Measurements from ENCODE around the gene GMPR. TPM values are rescaled to one million over a fixed set of nuclear protein-coding genes. Genes with fewer than 3 reads are reported as not detected.

Gene GMPR
- polyA plus RNA-seq, 1 donor (not counting 4 experiments of a cell fraction or from before 2014, with no cell fraction given): 0.50 TPM

DNA sequence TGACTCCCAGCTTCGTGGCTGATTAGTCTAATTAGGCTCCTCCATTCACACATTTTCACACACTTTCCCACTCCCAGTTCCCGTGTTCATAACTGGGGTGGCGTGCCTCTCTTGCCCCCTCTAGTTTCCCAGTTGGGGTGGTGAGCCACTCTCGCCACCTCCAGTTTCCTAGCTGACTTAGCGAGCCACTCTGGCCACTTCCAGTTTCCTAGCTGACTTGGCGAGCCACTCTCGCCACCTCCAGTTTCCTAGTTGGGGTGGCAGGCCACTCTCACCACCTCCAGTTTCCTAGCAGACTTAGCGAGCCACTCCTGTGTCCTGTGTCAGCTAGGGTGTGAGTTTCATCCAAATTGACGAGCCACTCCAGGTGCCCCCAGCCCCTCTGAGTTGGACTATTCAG lies 7.4 kb upstream of the GMPR start:
- Histone ChIP-seq H3K9ac (ENCODE audit: control insufficient read depth, extremely low read depth, insufficient read depth, low read length) (no peak overlapping the region), H4K20me1 (ENCODE audit: control insufficient read depth, extremely low read depth, insufficient read depth, low read length) (no peaks in the 10 kb centered on the region), H3K27me3 (ENCODE audit: control insufficient read depth, extremely low read depth, insufficient read depth, low read length) (peaks cover 32% of the 10 kb centered on the region), H2AFZ (ENCODE audit: control insufficient read depth, low read length) (no peak overlapping the region), H3K4me3 (ENCODE audit: control insufficient read depth in 2 of 3, extremely low read depth in 1 of 3, insufficient read depth in 2 of 3, low read depth in 1 of 3, low read length in 3 of 3) (no peak overlapping the region), H3K4me1 (ENCODE audit: control insufficient read depth, extremely low read depth, insufficient read depth, low read length) (no peaks in the 10 kb centered on the region), H3K27ac (ENCODE audit: control insufficient read depth, insufficient read depth, low read length) (no peak overlapping the region), H3K4me2 (ENCODE audit: control insufficient read depth, extremely low read depth, insufficient read depth, low read depth, low read length) (no peak overlapping the region), H3K9me3 (ENCODE audit: control insufficient read depth, low read depth, low read length) (no peaks in the 10 kb centered on the region), H3K9me1 (ENCODE audit: control insufficient read depth, extremely low read depth, insufficient read depth, low read length) (no peaks in the 10 kb centered on the region), H3K79me2 (ENCODE audit: control insufficient read depth, insufficient read depth, low read length) (no peaks in the 10 kb centered on the region), H3K36me3 (ENCODE audit: control insufficient read depth in 2 of 2, extremely low read depth in 1 of 2, insufficient read depth in 2 of 2, low read length in 2 of 2) (no peaks in the 10 kb centered on the region)
- no peak for DNase-seq (ENCODE audit: low read depth, low spot score)
- no peak for FAIRE-seq
- TF ChIP-seq EZH2 (IDR thresholded peaks at IDR 0.05; ENCODE audit: low read length): no peak
- TF ChIP-seq, protein P1, sequence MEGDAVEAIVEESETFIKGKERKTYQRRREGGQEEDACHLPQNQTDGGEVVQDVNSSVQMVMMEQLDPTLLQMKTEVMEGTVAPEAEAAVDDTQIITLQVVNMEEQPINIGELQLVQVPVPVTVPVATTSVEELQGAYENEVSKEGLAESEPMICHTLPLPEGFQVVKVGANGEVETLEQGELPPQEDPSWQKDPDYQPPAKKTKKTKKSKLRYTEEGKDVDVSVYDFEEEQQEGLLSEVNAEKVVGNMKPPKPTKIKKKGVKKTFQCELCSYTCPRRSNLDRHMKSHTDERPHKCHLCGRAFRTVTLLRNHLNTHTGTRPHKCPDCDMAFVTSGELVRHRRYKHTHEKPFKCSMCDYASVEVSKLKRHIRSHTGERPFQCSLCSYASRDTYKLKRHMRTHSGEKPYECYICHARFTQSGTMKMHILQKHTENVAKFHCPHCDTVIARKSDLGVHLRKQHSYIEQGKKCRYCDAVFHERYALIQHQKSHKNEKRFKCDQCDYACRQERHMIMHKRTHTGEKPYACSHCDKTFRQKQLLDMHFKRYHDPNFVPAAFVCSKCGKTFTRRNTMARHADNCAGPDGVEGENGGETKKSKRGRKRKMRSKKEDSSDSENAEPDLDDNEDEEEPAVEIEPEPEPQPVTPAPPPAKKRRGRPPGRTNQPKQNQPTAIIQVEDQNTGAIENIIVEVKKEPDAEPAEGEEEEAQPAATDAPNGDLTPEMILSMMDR (optimal IDR thresholded peaks at IDR 0.05 in 1 of 3, IDR thresholded peaks at IDR 0.05 in 1 of 3, conservative IDR thresholded peaks at IDR 0.05 in 1 of 3; ENCODE audit: extremely low read depth in 1 of 3, insufficient read depth in 2 of 3, low read length in 3 of 3): no peak
- dilution Hi-C loops (cut with MboI; ENCODE audit: extremely low pct_ligation_motif_present, low sequenced_read_pairs): no loop called here

DNA sequence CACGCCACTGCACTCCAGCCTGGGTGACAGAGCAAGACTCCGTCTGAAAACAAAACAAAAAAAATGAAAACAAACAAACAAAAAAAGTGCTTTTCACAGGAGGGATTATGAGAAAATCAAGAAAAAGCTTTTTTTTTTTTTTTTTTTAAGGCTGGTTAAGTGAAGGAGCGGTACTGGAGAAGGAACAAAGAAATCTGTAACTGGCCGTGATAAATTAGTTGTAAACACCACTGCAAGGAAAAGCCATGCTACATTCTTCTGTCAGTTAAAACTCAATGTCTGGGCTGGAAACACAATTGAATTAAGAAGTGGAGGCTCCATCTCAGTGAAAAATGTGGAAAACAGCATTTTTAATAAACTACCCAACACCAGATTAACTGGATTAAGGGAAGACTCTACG lies 6.3 kb upstream of the GMPR start:
- Histone ChIP-seq H3K4me2 (ENCODE audit: control insufficient read depth, extremely low read depth, insufficient read depth, low read depth, low read length) (no peak overlapping the region), H3K9me3 (ENCODE audit: control insufficient read depth, low read depth, low read length) (no peaks in the 10 kb centered on the region), H3K4me3 (ENCODE audit: control insufficient read depth in 2 of 3, extremely low read depth in 1 of 3, insufficient read depth in 2 of 3, low read depth in 1 of 3, low read length in 3 of 3) (no peak overlapping the region), H3K4me1 (ENCODE audit: control insufficient read depth, extremely low read depth, insufficient read depth, low read length) (peaks cover 5% of the 10 kb centered on the region), H3K79me2 (ENCODE audit: control insufficient read depth, insufficient read depth, low read length) (no peaks in the 10 kb centered on the region), H3K36me3 (ENCODE audit: control insufficient read depth in 2 of 2, extremely low read depth in 1 of 2, insufficient read depth in 2 of 2, low read length in 2 of 2) (no peaks in the 10 kb centered on the region), H3K27me3 (ENCODE audit: control insufficient read depth, extremely low read depth, insufficient read depth, low read length) (peaks cover 33% of the 10 kb centered on the region), H2AFZ (ENCODE audit: control insufficient read depth, low read length) (no peak overlapping the region), H4K20me1 (ENCODE audit: control insufficient read depth, extremely low read depth, insufficient read depth, low read length) (no peaks in the 10 kb centered on the region), H3K9ac (ENCODE audit: control insufficient read depth, extremely low read depth, insufficient read depth, low read length) (no peak overlapping the region), H3K9me1 (ENCODE audit: control insufficient read depth, extremely low read depth, insufficient read depth, low read length) (no peaks in the 10 kb centered on the region), H3K27ac (ENCODE audit: control insufficient read depth, insufficient read depth, low read length) (no peak overlapping the region)
- no peak for FAIRE-seq
- dilution Hi-C loops (cut with MboI; ENCODE audit: extremely low pct_ligation_motif_present, low sequenced_read_pairs): no loop called here
- TF ChIP-seq, protein P1 (optimal IDR thresholded peaks at IDR 0.05 in 1 of 3, IDR thresholded peaks at IDR 0.05 in 1 of 3, conservative IDR thresholded peaks at IDR 0.05 in 1 of 3; ENCODE audit: extremely low read depth in 1 of 3, insufficient read depth in 2 of 3, low read length in 3 of 3): no peak
- TF ChIP-seq EZH2 (IDR thresholded peaks at IDR 0.05; ENCODE audit: low read length): no peak
- no peak for DNase-seq (ENCODE audit: low read depth, low spot score)

Measured in keratinocyte (primary cell).